ENCODE data around the gene EGLN2.

DNA sequence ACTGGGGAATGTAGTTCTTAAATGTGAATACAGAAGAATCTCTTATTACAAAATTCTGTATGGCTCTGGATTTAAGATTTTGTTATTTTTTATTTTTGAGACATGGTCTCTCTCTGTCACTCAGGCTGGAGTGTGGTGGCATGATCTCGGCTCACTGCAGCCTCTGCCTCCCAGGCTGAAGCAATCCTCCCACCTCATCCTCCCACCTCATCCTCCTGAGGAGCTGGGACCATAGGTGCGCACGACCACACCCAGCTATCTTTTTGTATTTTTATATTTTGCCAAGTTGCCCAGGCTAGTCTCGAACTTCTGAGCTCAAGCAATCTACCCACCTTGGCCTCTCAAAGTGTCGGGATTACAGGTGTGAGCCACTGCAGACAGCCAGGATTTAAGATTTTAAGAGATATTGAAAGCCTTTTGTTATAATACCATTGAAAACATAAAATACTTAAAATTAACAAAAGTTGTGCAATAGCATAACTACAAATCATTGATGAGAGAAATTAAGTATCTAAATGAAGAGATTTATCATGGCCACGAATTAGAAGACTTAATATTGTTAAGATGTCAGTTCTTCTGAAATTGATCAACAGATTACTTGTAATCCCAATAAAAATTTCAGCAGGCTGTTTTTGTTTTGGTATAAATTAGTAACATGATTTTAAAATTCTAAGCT lies 37.9 kb downstream of the EGLN2 start:
- TF ChIP-seq YY1 (IDR thresholded peaks at IDR 0.05; ENCODE audit: extremely low read depth, insufficient replicate concordance, low read depth, low read length) (no peak), ZNF274 (IDR thresholded peaks at IDR 0.05; ENCODE audit: low read depth, low read length) (no peak), FOSL1 (IDR thresholded peaks at IDR 0.05; ENCODE audit: low read depth) (no peak), POLR2A (IDR thresholded peaks at IDR 0.05; ENCODE audit: borderline replicate concordance, extremely low read depth, insufficient read depth, insufficient read length) (no peak), EZH2 (IDR thresholded peaks at IDR 0.05) (no peak), EGR1 (IDR thresholded peaks at IDR 0.05; ENCODE audit: low read depth) (no peak), CEBPB (IDR thresholded peaks at IDR 0.05; ENCODE audit: low read depth) (no peak), POLR2AphosphoS5 (IDR thresholded peaks at IDR 0.05; ENCODE audit: low read depth, low read length) (no peak), ZFX (IDR thresholded peaks at IDR 0.05) (no peak)
- TF ChIP-seq, protein P1, sequence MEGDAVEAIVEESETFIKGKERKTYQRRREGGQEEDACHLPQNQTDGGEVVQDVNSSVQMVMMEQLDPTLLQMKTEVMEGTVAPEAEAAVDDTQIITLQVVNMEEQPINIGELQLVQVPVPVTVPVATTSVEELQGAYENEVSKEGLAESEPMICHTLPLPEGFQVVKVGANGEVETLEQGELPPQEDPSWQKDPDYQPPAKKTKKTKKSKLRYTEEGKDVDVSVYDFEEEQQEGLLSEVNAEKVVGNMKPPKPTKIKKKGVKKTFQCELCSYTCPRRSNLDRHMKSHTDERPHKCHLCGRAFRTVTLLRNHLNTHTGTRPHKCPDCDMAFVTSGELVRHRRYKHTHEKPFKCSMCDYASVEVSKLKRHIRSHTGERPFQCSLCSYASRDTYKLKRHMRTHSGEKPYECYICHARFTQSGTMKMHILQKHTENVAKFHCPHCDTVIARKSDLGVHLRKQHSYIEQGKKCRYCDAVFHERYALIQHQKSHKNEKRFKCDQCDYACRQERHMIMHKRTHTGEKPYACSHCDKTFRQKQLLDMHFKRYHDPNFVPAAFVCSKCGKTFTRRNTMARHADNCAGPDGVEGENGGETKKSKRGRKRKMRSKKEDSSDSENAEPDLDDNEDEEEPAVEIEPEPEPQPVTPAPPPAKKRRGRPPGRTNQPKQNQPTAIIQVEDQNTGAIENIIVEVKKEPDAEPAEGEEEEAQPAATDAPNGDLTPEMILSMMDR (IDR thresholded peaks at IDR 0.05 in 2 of 3, conservative IDR thresholded peaks at IDR 0.05 in 1 of 3; ENCODE audit: borderline replicate concordance in 1 of 3, insufficient read depth in 1 of 3, low read depth in 2 of 3, low read length in 2 of 3): no peak

Data from HCT116 (cell line).